Measurements from ENCODE around the gene PEPD. TPM values are rescaled to one million over a fixed set of nuclear protein-coding genes. Genes with fewer than 3 reads are reported as not detected.

The PEPD gene
- total RNA-seq, 1 experiment from 2014 or later, result 14.2 TPM

DNA sequence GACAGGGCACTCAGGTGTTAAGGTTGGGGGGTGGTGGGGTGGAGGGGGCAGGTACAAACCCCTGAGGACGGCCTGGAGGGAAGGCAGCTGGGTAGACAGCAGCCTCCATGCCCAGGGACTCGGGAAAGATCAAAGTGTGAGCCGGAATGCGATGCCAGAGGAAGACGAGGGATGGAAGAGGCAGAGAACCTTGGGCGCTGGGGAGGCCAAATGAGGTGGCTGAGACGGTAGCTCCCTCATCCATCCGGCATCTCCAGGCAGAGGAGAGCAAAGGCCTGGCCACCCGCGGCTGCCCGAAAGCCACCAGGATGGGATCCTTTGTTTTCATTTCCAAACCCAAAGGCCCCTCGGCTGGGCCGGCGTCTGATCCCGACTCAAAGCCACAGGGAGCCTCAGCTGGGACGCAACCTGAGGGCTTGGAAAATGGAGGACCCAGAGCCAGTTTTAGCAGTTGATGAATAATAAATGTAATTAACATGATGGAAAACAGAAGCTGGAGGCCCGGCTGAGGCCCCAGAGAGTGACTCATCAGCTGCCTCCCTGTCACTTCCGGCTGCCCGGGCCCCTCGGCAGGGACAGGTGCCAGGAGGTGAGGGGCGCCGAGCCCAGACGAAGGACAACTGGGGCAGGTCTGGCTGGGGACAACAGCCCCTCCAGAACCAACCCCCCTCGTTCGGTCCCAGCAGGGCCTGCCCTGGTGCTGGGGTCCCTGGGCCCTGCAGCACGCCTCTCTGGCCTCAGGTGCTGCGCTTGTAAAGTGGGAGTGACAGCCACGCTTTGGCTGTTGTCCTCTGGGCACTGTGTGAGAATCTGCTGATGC, 86.5 kb downstream of the PEPD start:
- Histone ChIP-seq H3K4me1 (ENCODE audit: low read length) (no peaks in the 10 kb centered on the region), H3K9me3 (ENCODE audit: low read length) (no peaks in the 10 kb centered on the region), H2AFZ (ENCODE audit: low read length) (no peak overlapping the region), H3K4me3 (ENCODE audit: low read length) (no peak overlapping the region), H3K36me3 (ENCODE audit: insufficient read depth, low read length) (no peaks in the 10 kb centered on the region), H4K20me1 (ENCODE audit: insufficient read depth, low read depth, low read length) (no peaks in the 10 kb centered on the region), H3K79me2 (ENCODE audit: low read length) (no peaks in the 10 kb centered on the region), H3K27me3 (ENCODE audit: low read length) (no peaks in the 10 kb centered on the region), H3K27ac (ENCODE audit: low read length) (no peak overlapping the region), H3K9me2 (replicated peaks; ENCODE audit: insufficient read depth, low read length) (no peaks in the 10 kb centered on the region), H3K9ac (ENCODE audit: low read length) (no peak overlapping the region), H3K4me2 (ENCODE audit: low read depth, low read length, poor library complexity, severe bottlenecking) (no peak overlapping the region)
- DNase-seq, result no peak

DNA sequence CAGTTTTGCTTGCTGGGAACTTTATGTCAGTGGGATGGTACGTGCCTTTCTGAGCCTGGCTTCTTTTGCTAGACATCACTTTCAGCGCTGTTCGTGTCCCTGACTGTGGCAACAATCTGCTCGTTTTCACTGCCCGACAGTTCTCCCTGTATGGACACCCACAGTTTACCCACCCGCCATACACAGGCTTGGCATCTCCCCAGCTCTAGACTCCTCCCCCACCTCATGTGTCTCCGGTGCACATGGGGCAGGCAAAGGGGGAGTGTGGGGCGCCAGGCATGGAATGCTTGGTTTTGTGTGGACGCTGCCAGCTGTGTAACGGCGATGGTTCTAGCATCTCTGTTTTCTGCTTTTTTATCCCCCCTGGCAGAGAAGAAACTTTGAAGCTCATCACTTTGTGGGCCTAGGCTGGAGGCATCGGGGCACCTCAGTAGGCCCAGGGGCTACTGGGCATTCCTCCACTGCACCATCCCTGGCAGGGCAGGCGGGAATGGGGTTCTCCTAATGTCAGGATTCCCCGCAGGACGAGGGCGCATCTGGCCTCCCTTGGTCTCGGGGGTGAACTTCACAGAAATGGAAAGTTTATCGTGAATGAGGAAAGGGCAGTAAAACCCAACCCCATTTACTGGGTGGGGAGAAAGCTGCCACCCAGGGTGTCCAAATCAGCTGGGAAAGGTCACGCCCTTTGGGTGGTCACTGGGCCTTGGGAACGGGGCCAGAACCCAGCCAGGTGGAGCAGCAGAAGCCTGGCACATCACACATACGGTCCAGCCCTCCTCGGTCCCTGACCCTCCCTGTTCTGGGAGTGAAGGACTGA, 87.3 kb downstream of the PEPD start:
- Histone ChIP-seq H3K9me2 (replicated peaks; ENCODE audit: insufficient read depth, low read length) (no peaks in the 10 kb centered on the region), H4K20me1 (ENCODE audit: insufficient read depth, low read depth, low read length) (no peaks in the 10 kb centered on the region), H2AFZ (ENCODE audit: low read length) (no peak overlapping the region), H3K9ac (ENCODE audit: low read length) (no peak overlapping the region), H3K27ac (ENCODE audit: low read length) (no peak overlapping the region), H3K36me3 (ENCODE audit: insufficient read depth, low read length) (no peaks in the 10 kb centered on the region), H3K4me1 (ENCODE audit: low read length) (no peaks in the 10 kb centered on the region), H3K27me3 (ENCODE audit: low read length) (no peaks in the 10 kb centered on the region), H3K9me3 (ENCODE audit: low read length) (no peaks in the 10 kb centered on the region), H3K79me2 (ENCODE audit: low read length) (no peaks in the 10 kb centered on the region), H3K4me3 (ENCODE audit: low read length) (no peak overlapping the region), H3K4me2 (ENCODE audit: low read depth, low read length, poor library complexity, severe bottlenecking) (no peak overlapping the region)
- DNase-seq, result no peak

- H3K27ac ChIP-seq (ENCODE audit: low read length), result no peak overlapping the region
- H3K9me3 ChIP-seq (ENCODE audit: low read length), result no peaks in the 10 kb centered on the region
- no peaks in the 10 kb centered on the region for H3K79me2 ChIP-seq (ENCODE audit: low read length)
- H4K20me1 ChIP-seq (ENCODE audit: insufficient read depth, low read depth, low read length), result peaks cover 10% of the 10 kb centered on the region; the same call in 1 of the 2 replicates
- H3K4me2 ChIP-seq (ENCODE audit: low read depth, low read length, poor library complexity, severe bottlenecking), result no peak overlapping the region
- no peak overlapping the region for H3K9ac ChIP-seq (ENCODE audit: low read length)
- no peaks in the 10 kb centered on the region for H3K4me1 ChIP-seq (ENCODE audit: low read length)
- no peak overlapping the region for H3K4me3 ChIP-seq (ENCODE audit: low read length)
- no peaks in the 10 kb centered on the region for H3K36me3 ChIP-seq (ENCODE audit: insufficient read depth, low read length)
- no peaks in the 10 kb centered on the region for H3K9me2 ChIP-seq (replicated peaks; ENCODE audit: insufficient read depth, low read length)
- no peak overlapping the region for H2AFZ ChIP-seq (ENCODE audit: low read length)
- H3K27me3 ChIP-seq (ENCODE audit: low read length), result no peaks in the 10 kb centered on the region
- DNase-seq, result no peak
These were observed 89.0 kb downstream of the PEPD start for GRCh38 chr19:33432446-33433170.

DNA sequence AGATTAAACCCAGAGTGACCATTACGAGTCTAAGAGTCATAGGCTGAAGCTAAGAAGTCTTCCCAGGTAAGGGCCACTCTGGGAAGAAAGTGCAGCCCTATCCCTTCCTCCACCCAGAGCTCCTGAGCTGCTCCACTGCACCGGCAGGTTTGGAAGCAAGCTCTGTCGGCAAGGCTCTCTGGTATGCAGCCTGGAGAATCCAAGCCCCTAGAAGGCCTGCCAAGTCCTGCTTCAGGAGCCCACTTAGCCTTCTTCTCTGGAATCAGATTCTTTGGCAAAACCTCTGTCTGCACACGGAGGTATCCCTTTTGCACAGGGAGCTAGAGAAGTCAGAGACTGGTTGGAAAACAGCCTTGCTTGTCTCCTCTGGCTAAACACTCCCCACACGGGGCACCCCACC, 89.6 kb downstream of the PEPD start:
- Histone ChIP-seq H3K9me2 (replicated peaks; ENCODE audit: insufficient read depth, low read length) (no peaks in the 10 kb centered on the region), H3K4me1 (ENCODE audit: low read length) (no peaks in the 10 kb centered on the region), H3K79me2 (ENCODE audit: low read length) (no peaks in the 10 kb centered on the region), H3K9ac (ENCODE audit: low read length) (no peak overlapping the region), H3K4me2 (ENCODE audit: low read depth, low read length, poor library complexity, severe bottlenecking) (no peak overlapping the region), H3K9me3 (ENCODE audit: low read length) (no peaks in the 10 kb centered on the region), H4K20me1 (ENCODE audit: insufficient read depth, low read depth, low read length) (peaks cover 13% of the 10 kb centered on the region; the same call in 1 of the 2 replicates), H3K27ac (ENCODE audit: low read length) (no peak overlapping the region), H3K27me3 (ENCODE audit: low read length) (no peaks in the 10 kb centered on the region), H2AFZ (ENCODE audit: low read length) (no peak overlapping the region), H3K36me3 (ENCODE audit: insufficient read depth, low read length) (no peaks in the 10 kb centered on the region), H3K4me3 (ENCODE audit: low read length) (no peak overlapping the region)
- no peak for DNase-seq

DNA sequence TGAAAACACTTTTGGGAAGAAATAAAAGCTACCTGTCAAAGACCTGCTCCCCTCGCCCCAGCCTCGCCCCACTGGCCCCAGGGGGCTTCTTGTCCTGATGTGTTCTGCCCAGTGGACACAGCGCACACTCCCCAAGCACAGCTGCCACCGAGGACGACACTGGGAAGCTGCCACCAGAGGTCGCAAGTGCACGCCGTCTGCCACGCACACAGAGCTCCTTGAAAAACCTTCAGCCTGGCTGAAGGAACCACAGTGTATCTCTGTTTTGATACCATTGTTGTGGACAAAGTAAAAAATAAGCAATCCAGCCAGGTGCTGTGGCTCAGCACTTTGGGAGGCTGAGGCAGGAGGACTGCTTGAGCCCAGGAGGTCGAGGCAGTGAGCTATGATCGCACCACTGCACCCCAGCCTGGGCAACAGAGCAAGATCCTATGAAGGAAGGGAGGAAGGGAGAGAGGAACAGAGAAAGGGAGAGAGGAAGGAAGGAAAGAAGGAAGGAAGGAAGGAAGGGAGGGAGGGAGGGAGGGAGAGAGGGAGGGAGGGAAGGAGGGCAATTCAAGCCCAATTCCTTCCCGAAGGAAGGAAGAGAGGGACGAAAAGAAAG, 90.8 kb downstream of the PEPD start:
- Histone ChIP-seq H3K9me2 (replicated peaks; ENCODE audit: insufficient read depth, low read length) (no peaks in the 10 kb centered on the region), H3K79me2 (ENCODE audit: low read length) (no peaks in the 10 kb centered on the region), H3K27ac (ENCODE audit: low read length) (no peak overlapping the region), H3K36me3 (ENCODE audit: insufficient read depth, low read length) (no peaks in the 10 kb centered on the region), H3K27me3 (ENCODE audit: low read length) (no peaks in the 10 kb centered on the region), H2AFZ (ENCODE audit: low read length) (no peak overlapping the region), H3K4me1 (ENCODE audit: low read length) (no peaks in the 10 kb centered on the region), H3K4me3 (ENCODE audit: low read length) (no peak overlapping the region), H3K4me2 (ENCODE audit: low read depth, low read length, poor library complexity, severe bottlenecking) (no peak overlapping the region), H3K9me3 (ENCODE audit: low read length) (no peaks in the 10 kb centered on the region), H3K9ac (ENCODE audit: low read length) (no peak overlapping the region), H4K20me1 (ENCODE audit: insufficient read depth, low read depth, low read length) (peaks cover 13% of the 10 kb centered on the region; the same call in 1 of the 2 replicates)
- peak; percentile 83 for DNase-seq

DNA sequence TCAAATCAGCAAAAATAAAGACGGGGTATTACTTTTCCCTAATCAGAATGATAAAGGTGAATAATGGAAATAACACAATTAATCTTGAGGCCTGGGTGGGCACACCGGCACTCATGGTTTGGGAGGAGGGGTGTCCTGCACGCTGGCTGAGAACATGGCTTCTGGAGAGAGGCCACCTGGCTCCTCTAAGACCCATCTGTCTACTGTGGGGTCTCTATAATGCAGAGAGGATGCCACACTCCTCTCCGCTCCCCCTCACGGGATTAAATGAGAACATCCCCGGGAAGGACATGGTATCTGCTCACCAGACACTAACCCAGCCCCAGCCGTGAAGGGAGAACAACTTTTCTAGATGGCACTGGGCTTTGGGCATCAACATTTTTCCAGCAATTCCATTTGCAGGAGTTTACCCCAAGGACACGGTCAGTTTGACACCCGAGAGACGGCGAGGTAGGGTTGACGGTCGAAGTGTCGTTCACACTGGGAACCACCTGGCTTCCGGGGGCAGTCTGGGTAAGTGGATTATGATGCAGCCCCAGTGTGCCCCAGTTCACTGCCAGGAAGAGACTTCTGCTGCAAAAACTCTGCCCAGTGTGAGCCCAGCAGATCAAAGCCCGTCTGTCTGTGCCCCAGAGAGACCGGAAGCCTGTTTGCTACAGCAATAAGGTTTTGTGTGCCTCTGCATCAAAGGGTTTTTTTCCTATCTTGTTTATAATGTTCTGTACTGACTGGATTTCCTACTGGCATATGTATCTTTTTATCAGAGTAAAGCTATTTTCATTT, 91.5 kb downstream of the PEPD start:
- H3K79me2 ChIP-seq (ENCODE audit: low read length), result no peaks in the 10 kb centered on the region
- no peak for DNase-seq

DNA sequence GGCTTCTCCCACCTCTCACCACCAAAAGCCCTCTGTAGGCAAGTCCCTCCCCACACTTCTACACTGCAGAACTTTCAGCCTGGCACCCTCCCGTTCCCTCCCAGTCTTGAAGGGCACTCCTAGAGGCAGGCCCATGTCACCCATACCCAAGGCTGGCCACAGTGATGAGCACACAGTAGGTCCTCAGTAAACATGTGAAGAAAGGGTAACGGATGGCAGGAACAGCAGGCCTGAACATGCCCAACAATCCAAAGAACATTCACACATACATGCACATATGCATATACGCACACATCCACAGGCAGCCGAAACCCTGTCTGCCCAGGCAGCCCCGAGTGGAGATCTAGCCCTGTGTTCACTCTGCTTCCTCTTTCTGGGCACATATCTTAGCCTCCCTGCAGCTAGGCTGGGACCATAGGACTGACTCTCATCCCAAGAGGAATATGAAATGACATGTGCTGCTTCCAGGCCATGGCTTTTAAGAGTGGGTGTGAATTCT, 92.9 kb downstream of the PEPD start:
- no peaks in the 10 kb centered on the region for H3K4me1 ChIP-seq (ENCODE audit: low read length)
- no peak overlapping the region for H2AFZ ChIP-seq (ENCODE audit: low read length)
- no peaks in the 10 kb centered on the region for H3K27me3 ChIP-seq (ENCODE audit: low read length)
- no peaks in the 10 kb centered on the region for H3K79me2 ChIP-seq (ENCODE audit: low read length)
- DNase-seq, result no peak
- H3K9ac ChIP-seq (ENCODE audit: low read length), result no peak overlapping the region
- no peaks in the 10 kb centered on the region for H3K9me3 ChIP-seq (ENCODE audit: low read length)
- no peaks in the 10 kb centered on the region for H3K36me3 ChIP-seq (ENCODE audit: insufficient read depth, low read length)
- no peak overlapping the region for H3K4me3 ChIP-seq (ENCODE audit: low read length)
- no peak overlapping the region for H3K4me2 ChIP-seq (ENCODE audit: low read depth, low read length, poor library complexity, severe bottlenecking)
- H3K9me2 ChIP-seq (replicated peaks; ENCODE audit: insufficient read depth, low read length), result no peaks in the 10 kb centered on the region
- peaks cover 13% of the 10 kb centered on the region; the same call in 1 of the 2 replicates for H4K20me1 ChIP-seq (ENCODE audit: insufficient read depth, low read depth, low read length)
- H3K27ac ChIP-seq (ENCODE audit: low read length), result no peak overlapping the region

More for the DNA sequence above, 91.5 kb downstream of the PEPD start:
- no peak overlapping the region for H3K9ac ChIP-seq (ENCODE audit: low read length)
- no peak overlapping the region for H3K4me2 ChIP-seq (ENCODE audit: low read depth, low read length, poor library complexity, severe bottlenecking)
- H2AFZ ChIP-seq (ENCODE audit: low read length), result no peak overlapping the region
- no peaks in the 10 kb centered on the region for H3K4me1 ChIP-seq (ENCODE audit: low read length)
- peaks cover 13% of the 10 kb centered on the region; the same call in 1 of the 2 replicates for H4K20me1 ChIP-seq (ENCODE audit: insufficient read depth, low read depth, low read length)
- no peaks in the 10 kb centered on the region for H3K9me2 ChIP-seq (replicated peaks; ENCODE audit: insufficient read depth, low read length)
- no peak overlapping the region for H3K4me3 ChIP-seq (ENCODE audit: low read length)
- no peaks in the 10 kb centered on the region for H3K27me3 ChIP-seq (ENCODE audit: low read length)
- no peaks in the 10 kb centered on the region for H3K9me3 ChIP-seq (ENCODE audit: low read length)
- no peaks in the 10 kb centered on the region for H3K36me3 ChIP-seq (ENCODE audit: insufficient read depth, low read length)
- no peak overlapping the region for H3K27ac ChIP-seq (ENCODE audit: low read length)

All from Karpas-422 (cell line).